Transverse colon (tissue), 4 donors: ENCODE measurements around the gene ATXN10. TPM values are rescaled to one million over a fixed set of nuclear protein-coding genes. Genes with fewer than 3 reads are reported as not detected.

Experiments
- DNase-seq: peaks from one replicate; pipeline ENCODE4 v3.0.0-alpha.2; 2019
- H3K27ac ChIP-seq, 4 donors: fragments of 200-600 bp; sonication (generic); 2 replicates each; pipeline ENCODE4 v1.5.1; 2016 to 2018; ENCODE audit warnings: inconsistent platforms in 4 of 4
- H3K27me3 ChIP-seq: fragments of 200-600 bp; sonication (generic); 2 replicates; pipeline ENCODE4 v1.5.1; 2017; ENCODE audit warnings: inconsistent platforms
- H3K36me3 ChIP-seq, 4 donors: fragments of 200-600 bp; sonication (generic); 2 replicates each; pipeline ENCODE4 v1.5.1; 2017 to 2019; ENCODE audit warnings: inconsistent platforms in 4 of 4
- H3K4me1 ChIP-seq, 4 donors: fragments of 200-600 bp; sonication (generic); 2 replicates each; pipeline ENCODE4 v1.5.1; 2017 to 2020; ENCODE audit warnings: inconsistent platforms in 4 of 4
- H3K4me3 ChIP-seq, 4 donors: fragments of 200-600 bp; sonication (generic); 1 replicate in 1 of 4; 2 replicates in 3 of 4; pipeline versions ENCODE4 v1.5.1 to v1.6.1; 2017 to 2019; ENCODE audit warnings: inconsistent platforms in 4 of 4
- H3K9me3 ChIP-seq, 2 donors: fragments of 200-600 bp; sonication (generic); 2 replicates each; pipeline ENCODE4 v1.5.1; 2017 to 2019; ENCODE audit warnings: inconsistent platforms in 2 of 2
- EP300 ChIP-seq: sonication (generic); formaldehyde crosslinking; IDR thresholded peaks from one replicate; pipeline ENCODE4 v1.6.1; 2017; ENCODE audit warnings: antibody characterized with exemption, low read depth
- POLR2A ChIP-seq: fragments of 450-650 bp; IDR thresholded peaks from one replicate; pipeline ENCODE4 v1.6.1; 2016; ENCODE audit warnings: antibody characterized with exemption, mild to moderate bottlenecking, moderate library complexity
- POLR2AphosphoS5 ChIP-seq, 3 donors: sonication (generic); formaldehyde crosslinking; IDR thresholded peaks; one replicate each; pipeline ENCODE4 v1.6.1; 2016; ENCODE audit warnings: antibody characterized with exemption in 3 of 3
- WGBS, 2 donors: methylation state at CpG; one replicate each; pipeline ENCODE4 v1.1.5; 2018; ENCODE audit warnings: low coverage in 1 of 2; 5-methylcytosine and 5-hydroxymethylcytosine counted together
- in situ Hi-C, 4 donors: fragments of 200-750 bp; cut with MboI; loops; one replicate each; pipeline versions ENCODE4 v1.15.0 to v1.15.1; 2017; ENCODE audit warnings: low sequenced_read_pairs in 3 of 4, low pct_ligation_motif_present in 1 of 4, low pct_unique_long_range_greater_than_20kb in 1 of 4
- intact Hi-C: fragments of 100-400 bp; cut with DNase I; formaldehyde crosslinking; loops from one replicate; pipeline ENCODE4 v1.15.1; 2023; ENCODE audit warnings: low total_unique reads
- total RNA-seq, 4 donors: library from RNA; depleted of rRNA; stranded (reverse); fragments of >200 nt; gene quantifications; one replicate each; pipeline ENCODE4 v1.1.0, GENCODE V29; 2016
- TF ChIP-seq, protein P1 (sequence below), 5 experiments: fragments of 200-600 bp in 3 of 5; fragments of 450-650 bp in 2 of 5; sonication (generic) in 3 of 5; IDR thresholded peaks; 1 replicate in 2 of 5; 2 replicates in 3 of 5; pipeline ENCODE4 v1.5.1; 2016 to 2017; ENCODE audit warnings: antibody characterized with exemption in 5 of 5, inconsistent platforms in 3 of 5, mild to moderate bottlenecking in 2 of 5, moderate library complexity in 1 of 5

The ATXN10 gene
- total RNA-seq, 4 donors from 2014 or later = 27.3 to 88.3 (median 47.8) TPM

DNA sequence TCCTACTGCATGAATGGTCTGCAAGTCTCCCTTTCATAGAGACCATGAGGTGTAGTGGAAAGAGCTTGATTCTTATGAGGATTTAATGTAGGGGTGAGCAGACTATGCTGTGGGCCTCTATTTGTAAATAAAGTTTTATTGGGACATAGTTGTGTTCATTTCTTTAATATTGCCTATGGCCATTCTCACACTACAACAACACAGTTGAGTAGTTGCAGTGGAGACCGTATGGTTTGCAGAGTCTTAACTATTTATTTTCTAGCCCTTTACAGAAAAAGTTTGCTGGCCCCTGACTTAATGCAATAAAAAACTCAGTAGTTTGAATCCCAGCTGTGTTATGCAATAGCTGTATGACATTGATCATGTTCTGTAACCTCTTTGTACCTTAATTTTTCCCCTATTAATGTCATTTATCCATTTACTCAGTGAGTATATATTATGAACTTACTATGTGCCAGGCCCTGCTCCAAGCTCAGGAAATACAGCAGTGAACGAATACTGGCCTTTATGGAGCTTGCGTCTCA, 106.3 kb downstream of the ATXN10 start:
- Histone ChIP-seq H3K27me3 (no peaks in the 10 kb centered on the region), H3K4me1 (no peaks in the 10 kb centered on the region), H3K36me3 (no peaks in the 10 kb centered on the region), H3K27ac (no peak overlapping the region), H3K9me3 (no peaks in the 10 kb centered on the region), H3K4me3 (no peak overlapping the region)
- in situ Hi-C loops (no loop called here), intact Hi-C loops (loop anchor here (2.0 kb wide), 1 partner anchor 77 kb away; no protein-coding TSS in a partner anchor)
- WGBS, 2 donors = 86 to 92% methylated on average over 1 to 3 of the region's 3 CpGs
- TF ChIP-seq, protein P1, sequence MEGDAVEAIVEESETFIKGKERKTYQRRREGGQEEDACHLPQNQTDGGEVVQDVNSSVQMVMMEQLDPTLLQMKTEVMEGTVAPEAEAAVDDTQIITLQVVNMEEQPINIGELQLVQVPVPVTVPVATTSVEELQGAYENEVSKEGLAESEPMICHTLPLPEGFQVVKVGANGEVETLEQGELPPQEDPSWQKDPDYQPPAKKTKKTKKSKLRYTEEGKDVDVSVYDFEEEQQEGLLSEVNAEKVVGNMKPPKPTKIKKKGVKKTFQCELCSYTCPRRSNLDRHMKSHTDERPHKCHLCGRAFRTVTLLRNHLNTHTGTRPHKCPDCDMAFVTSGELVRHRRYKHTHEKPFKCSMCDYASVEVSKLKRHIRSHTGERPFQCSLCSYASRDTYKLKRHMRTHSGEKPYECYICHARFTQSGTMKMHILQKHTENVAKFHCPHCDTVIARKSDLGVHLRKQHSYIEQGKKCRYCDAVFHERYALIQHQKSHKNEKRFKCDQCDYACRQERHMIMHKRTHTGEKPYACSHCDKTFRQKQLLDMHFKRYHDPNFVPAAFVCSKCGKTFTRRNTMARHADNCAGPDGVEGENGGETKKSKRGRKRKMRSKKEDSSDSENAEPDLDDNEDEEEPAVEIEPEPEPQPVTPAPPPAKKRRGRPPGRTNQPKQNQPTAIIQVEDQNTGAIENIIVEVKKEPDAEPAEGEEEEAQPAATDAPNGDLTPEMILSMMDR (IDR thresholded peaks at IDR 0.05) = no peak
- TF ChIP-seq POLR2A (no peak), POLR2AphosphoS5 (IDR thresholded peaks at IDR 0.05) (no peak), EP300 (no peak)
- DNase-seq = no peak

DNA sequence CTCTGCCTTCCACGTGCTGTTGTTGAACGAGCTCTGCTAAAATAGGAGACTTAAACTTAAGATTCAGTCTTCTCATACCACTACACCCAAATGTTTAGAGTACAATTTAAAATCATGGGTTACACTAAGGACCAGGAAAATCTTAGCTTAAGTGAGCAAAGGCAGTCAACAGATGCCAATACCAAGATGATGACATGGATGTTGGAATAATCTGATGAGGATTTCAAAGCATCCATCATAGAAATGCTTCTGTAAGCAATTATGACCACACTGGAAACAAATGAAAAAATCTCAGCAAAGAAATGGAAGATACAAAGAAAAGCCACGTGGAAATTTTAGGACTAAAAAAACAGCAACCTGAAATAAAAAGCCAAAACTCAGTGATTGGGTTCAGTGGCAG, 109.8 kb downstream of the ATXN10 start:
- no peak for TF ChIP-seq POLR2A
- TF ChIP-seq POLR2AphosphoS5 (IDR thresholded peaks at IDR 0.05) = no peak
- TF ChIP-seq, protein P1 (IDR thresholded peaks at IDR 0.05) = no peak
- TF ChIP-seq EP300 = no peak
- 92% methylated on average over 3 of the region's 3 CpGs; no CpG with 5 or more reads in 1 of the 2 donors for WGBS, 2 donors
- in situ Hi-C loops (no loop called here), intact Hi-C loops (no loop called here)
- Histone ChIP-seq H3K27ac (no peak overlapping the region), H3K36me3 (no peaks in the 10 kb centered on the region), H3K27me3 (no peaks in the 10 kb centered on the region), H3K4me3 (no peak overlapping the region), H3K4me1 (peaks cover 0 to 11% (median 7%) of the 10 kb centered on the region in 4 donors), H3K9me3 (no peaks in the 10 kb centered on the region)
- no peak for DNase-seq

DNA sequence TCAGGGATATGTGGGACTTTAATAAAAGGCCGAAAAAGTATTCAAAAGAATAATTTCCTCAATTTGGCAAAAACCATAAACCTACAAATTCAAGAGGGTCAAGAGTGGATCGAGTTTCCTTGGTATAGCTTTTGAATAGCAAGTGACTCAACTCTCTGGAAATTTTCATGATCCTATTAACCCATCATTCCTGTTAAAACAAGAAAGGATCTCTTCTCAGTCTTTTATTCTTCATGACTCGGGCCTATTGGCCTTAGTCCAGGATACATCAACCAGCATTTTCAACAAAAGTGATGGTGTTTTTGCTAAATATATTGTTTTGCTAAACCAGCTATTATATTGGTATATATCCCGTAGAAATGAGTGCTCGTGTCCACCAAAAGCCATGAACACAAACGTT, 110.3 kb downstream of the ATXN10 start:
- no peak overlapping the region for H3K27ac ChIP-seq
- TF ChIP-seq, protein P1 (IDR thresholded peaks at IDR 0.05) = no peak
- TF ChIP-seq EP300 (no peak), POLR2A (no peak), POLR2AphosphoS5 (IDR thresholded peaks at IDR 0.05) (no peak)
- in situ Hi-C loops = no loop called here
- H3K4me1 ChIP-seq = peaks cover 0 to 11% (median 7%) of the 10 kb centered on the region in 4 donors
- no peaks in the 10 kb centered on the region for H3K27me3 ChIP-seq
- WGBS, 2 donors = 78 to 87% methylated on average over 6 of the region's 6 CpGs
- no peaks in the 10 kb centered on the region for H3K9me3 ChIP-seq
- intact Hi-C loops = no loop called here
- no peak overlapping the region for H3K4me3 ChIP-seq
- H3K36me3 ChIP-seq = no peaks in the 10 kb centered on the region
- no peak for DNase-seq

DNA sequence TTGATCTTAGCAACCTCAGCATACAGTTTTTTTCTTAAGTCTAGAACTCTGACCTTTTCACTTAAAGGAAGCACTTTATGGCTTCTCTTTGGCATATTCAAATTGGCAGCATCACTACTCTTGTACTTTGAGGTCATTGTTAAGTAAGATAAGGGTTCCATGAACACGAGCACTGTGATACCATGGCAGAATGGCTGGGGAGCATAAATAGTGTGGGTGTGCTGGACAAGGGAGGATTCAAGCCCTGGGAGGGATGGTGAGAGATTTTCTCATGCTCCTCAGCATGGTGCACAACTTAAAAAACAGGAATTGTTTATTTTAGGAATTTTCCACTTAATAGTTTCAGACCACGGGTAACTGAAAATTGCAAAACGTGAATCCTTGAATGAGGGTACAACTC, 111.4 kb downstream of the ATXN10 start:
- DNase-seq = no peak
- H3K4me3 ChIP-seq = no peak overlapping the region
- H3K9me3 ChIP-seq = no peaks in the 10 kb centered on the region
- intact Hi-C loops (no loop called here), in situ Hi-C loops (no loop called here)
- WGBS, 2 donors = 71 to 76% methylated on average over 3 of the region's 3 CpGs
- peaks cover 0 to 11% (median 7%) of the 10 kb centered on the region in 4 donors for H3K4me1 ChIP-seq
- no peaks in the 10 kb centered on the region for H3K36me3 ChIP-seq
- H3K27ac ChIP-seq = no peak overlapping the region
- TF ChIP-seq EP300 (no peak), POLR2A (no peak), POLR2AphosphoS5 (IDR thresholded peaks at IDR 0.05) (no peak)
- TF ChIP-seq, protein P1 (IDR thresholded peaks at IDR 0.05) = no peak
- H3K27me3 ChIP-seq = no peaks in the 10 kb centered on the region
